Activated naive CD4-positive, alpha-beta T cell treated with anti-CD3 and anti-CD28 coated beads for 36 hours (primary cell): ENCODE data around the gene RRAD. TPM values are rescaled to one million over a fixed set of nuclear protein-coding genes. Genes with fewer than 3 reads are reported as not detected.
"Not testable (repeated sequence)": the region's sequence is repeated elsewhere in the genome, so short reads cannot be mapped to it uniquely, and the experiment has no call there.

ENCODE experiments used
- CTCF ChIA-PET: fragments of 350-600 bp; sonication (Branson Sonifier 250); formaldehyde crosslinking; loops from one replicate; lab custom pipeline; 2021; ENCODE audit warnings: antibody characterized with exemption; lab: Charles Lee
- DNase-seq: peaks from one replicate; pipeline ENCODE4 v3.0.0-alpha.2; 2020
- H3K27ac Mint-ChIP-seq: one replicate; pipeline ENCODE4 v1.8.0; 2021; ENCODE audit warnings: mild to moderate bottlenecking, mixed read lengths
- H3K27me3 Mint-ChIP-seq: one replicate; pipeline ENCODE4 v1.8.0; 2021; ENCODE audit warnings: low read depth, mixed read lengths
- H3K36me3 Mint-ChIP-seq: one replicate; pipeline ENCODE4 v1.8.0; 2021; ENCODE audit warnings: low read depth, mixed read lengths
- H3K4me1 Mint-ChIP-seq: one replicate; pipeline ENCODE4 v1.8.0; 2021; ENCODE audit warnings: low read depth, mixed read lengths
- H3K4me3 Mint-ChIP-seq: one replicate; pipeline ENCODE4 v1.8.0; 2021; ENCODE audit warnings: mild to moderate bottlenecking, moderate library complexity, mixed read lengths
- H3K9me3 Mint-ChIP-seq: one replicate; pipeline ENCODE4 v1.8.0; 2021; ENCODE audit warnings: mixed read lengths
- intact Hi-C: fragments of 100-400 bp; cut with micrococcal nuclease; formaldehyde crosslinking; loops from one replicate; pipeline ENCODE4 v1.15.1; 2023
- total RNA-seq, 2 experiments: library from RNA; stranded (reverse); gene quantifications; one replicate each; pipeline ENCODE4 v1.2.3, GENCODE V29; 2021

Gene RRAD
- total RNA-seq, 2 experiments from 2014 or later, result 0.25 TPM; not detected in 1

- no peak overlapping the region for H3K27ac Mint-ChIP-seq
- peaks cover 8% of the 10 kb centered on the region for H3K4me1 Mint-ChIP-seq
- DNase-seq, result no peak
- no peaks in the 10 kb centered on the region for H3K36me3 Mint-ChIP-seq
- intact Hi-C loops, result no loop called here
- H3K27me3 Mint-ChIP-seq, result no peaks in the 10 kb centered on the region
- CTCF ChIA-PET, result interaction anchor here (1.0 to 1.2 kb wide), 2 partner anchors 9 to 27 kb away, joined by 3 to 5 read pairs; no protein-coding TSS in a partner anchor
- no peaks in the 10 kb centered on the region for H3K9me3 Mint-ChIP-seq
- H3K4me3 Mint-ChIP-seq, result no peak overlapping the region
These were observed 23.7 kb downstream of the RRAD start for GRCh38 chr16:66901626-66902025.

- CTCF ChIA-PET, result no interaction called here
- Mint-ChIP-seq H3K27me3 (no peaks in the 10 kb centered on the region), H3K9me3 (no peaks in the 10 kb centered on the region), H3K27ac (no peak overlapping the region), H3K4me3 (no peak overlapping the region), H3K4me1 (peaks cover 3% of the 10 kb centered on the region), H3K36me3 (no peaks in the 10 kb centered on the region)
- intact Hi-C loops, result no loop called here
- no peak for DNase-seq
These were observed 24.5 kb downstream of the RRAD start for GRCh38 chr16:66900721-66901441.

- no peak overlapping the region for H3K4me3 Mint-ChIP-seq
- H3K27me3 Mint-ChIP-seq, result no peaks in the 10 kb centered on the region
- intact Hi-C loops, result no loop called here
- H3K9me3 Mint-ChIP-seq, result no peaks in the 10 kb centered on the region
- CTCF ChIA-PET, result no interaction called here
- no peak overlapping the region for H3K27ac Mint-ChIP-seq
- DNase-seq, result no peak
- H3K4me1 Mint-ChIP-seq, result no peaks in the 10 kb centered on the region
- H3K36me3 Mint-ChIP-seq, result no peaks in the 10 kb centered on the region
These were observed 25.2 kb downstream of the RRAD start for GRCh38 chr16:66899945-66900710.

- intact Hi-C loops, result no loop called here
- DNase-seq, result no peak
- Mint-ChIP-seq H3K9me3 (no peaks in the 10 kb centered on the region), H3K4me3 (no peak overlapping the region), H3K27me3 (no peaks in the 10 kb centered on the region), H3K27ac (no peak overlapping the region), H3K4me1 (no peaks in the 10 kb centered on the region), H3K36me3 (no peaks in the 10 kb centered on the region)
- CTCF ChIA-PET, result no interaction called here
These were observed 25.9 kb downstream of the RRAD start for GRCh38 chr16:66899310-66899944.

GRCh38 chr16:66898933-66899309 lies 26.4 kb downstream of the RRAD start:
- Mint-ChIP-seq H3K9me3 (no peaks in the 10 kb centered on the region), H3K4me3 (no peak overlapping the region), H3K4me1 (no peaks in the 10 kb centered on the region), H3K27me3 (no peaks in the 10 kb centered on the region), H3K27ac (no peak overlapping the region), H3K36me3 (no peaks in the 10 kb centered on the region)
- CTCF ChIA-PET, result interaction anchor here (1.0 kb wide), 1 partner anchor 19 kb away, joined by 3 read pairs; the partner anchor contains the start of gene PDP2
- DNase-seq, result no peak
- intact Hi-C loops, result no loop called here

GRCh38 chr16:66898207-66898606 lies 27.1 kb downstream of the RRAD start:
- CTCF ChIA-PET, result interaction anchor here (1.0 kb wide), 1 partner anchor 18 kb away, joined by 3 read pairs; the partner anchor contains the start of gene PDP2
- intact Hi-C loops, result no loop called here
- H3K36me3 Mint-ChIP-seq, result peaks cover under 1% of the 10 kb centered on the region

GRCh38 chr16:66896682-66897081 lies 28.7 kb downstream of the RRAD start:
- DNase-seq, H3K36me3 Mint-ChIP-seq, H3K9me3 Mint-ChIP-seq, H3K4me3 Mint-ChIP-seq, H3K27ac Mint-ChIP-seq, intact Hi-C loops, H3K27me3 Mint-ChIP-seq, H3K4me1 Mint-ChIP-seq: not testable (repeated sequence)
- CTCF ChIA-PET, result interaction anchor here (0.6 to 6.9 kb wide), 5 partner anchors 11 to 122 kb away, joined by 3 to 44 read pairs (median 4); no protein-coding TSS in a partner anchor

More at GRCh38 chr16:66898207-66898606, 27.1 kb downstream of the RRAD start:
- H3K4me3 Mint-ChIP-seq, result no peak overlapping the region
- H3K9me3 Mint-ChIP-seq, result no peaks in the 10 kb centered on the region
- no peak for DNase-seq
- H3K4me1 Mint-ChIP-seq, result peaks cover under 1% of the 10 kb centered on the region
- H3K27ac Mint-ChIP-seq, result no peak overlapping the region
- no peaks in the 10 kb centered on the region for H3K27me3 Mint-ChIP-seq

GRCh38 chr16:66895999-66896398 lies 29.3 kb downstream of the RRAD start:
- H3K9me3 Mint-ChIP-seq, result no peaks in the 10 kb centered on the region
- H3K27me3 Mint-ChIP-seq, result no peaks in the 10 kb centered on the region
- peaks cover 3% of the 10 kb centered on the region for H3K36me3 Mint-ChIP-seq
- H3K4me1 Mint-ChIP-seq, result peaks cover 8% of the 10 kb centered on the region
- intact Hi-C loops, result loop anchor here (1.0 to 2.0 kb wide), 4 partner anchors 32 to 119 kb away; no protein-coding TSS in a partner anchor
- DNase-seq, result no peak
- CTCF ChIA-PET, result interaction anchor here (0.6 to 6.9 kb wide), 7 partner anchors 9 to 57 kb away, joined by 3 to 44 read pairs (median 6); partner anchors contain the start of gene CDH16
- no peak overlapping the region for H3K4me3 Mint-ChIP-seq
- H3K27ac Mint-ChIP-seq, result no peak overlapping the region

GRCh38 chr16:66895689-66895979 lies 29.7 kb downstream of the RRAD start:
- Mint-ChIP-seq H3K27me3 (no peaks in the 10 kb centered on the region), H3K27ac (no peak overlapping the region)
- CTCF ChIA-PET, result interaction anchor here (0.6 to 6.9 kb wide), 12 partner anchors 9 to 158 kb away, joined by 3 to 44 read pairs (median 4); partner anchors contain the start of genes CDH16 and PDP2

GRCh38 chr16:66894948-66895688 lies 30.2 kb downstream of the RRAD start:
- CTCF ChIA-PET, result interaction anchor here (0.6 to 6.9 kb wide), 14 partner anchors 10 to 172 kb away, joined by 3 to 44 read pairs (median 4); partner anchors contain the start of genes CDH16 and PDP2
- peak; percentile 81 for DNase-seq
- Mint-ChIP-seq H3K27me3 (no peaks in the 10 kb centered on the region), H3K9me3 (no peaks in the 10 kb centered on the region), H3K4me3 (no peak overlapping the region), H3K27ac (no peak overlapping the region), H3K4me1 (peaks cover 8% of the 10 kb centered on the region), H3K36me3 (peaks cover 3% of the 10 kb centered on the region)
- intact Hi-C loops, result loop anchor here (1.0 to 2.0 kb wide), 4 partner anchors 33 to 120 kb away; no protein-coding TSS in a partner anchor

More at GRCh38 chr16:66895689-66895979, 29.7 kb downstream of the RRAD start:
- no peak for DNase-seq
- Mint-ChIP-seq H3K9me3 (no peaks in the 10 kb centered on the region), H3K4me3 (no peak overlapping the region), H3K36me3 (peaks cover 3% of the 10 kb centered on the region), H3K4me1 (peaks cover 8% of the 10 kb centered on the region)
- intact Hi-C loops, result loop anchor here (1.0 to 2.0 kb wide), 4 partner anchors 33 to 119 kb away; no protein-coding TSS in a partner anchor

- peaks cover 3% of the 10 kb centered on the region for H3K36me3 Mint-ChIP-seq
- no peak overlapping the region for H3K4me3 Mint-ChIP-seq
- no peak for DNase-seq
- intact Hi-C loops, result loop anchor here (2.0 kb wide), 3 partner anchors 53 to 121 kb away; no protein-coding TSS in a partner anchor
- H3K27me3 Mint-ChIP-seq, result no peaks in the 10 kb centered on the region
- no peak overlapping the region for H3K27ac Mint-ChIP-seq
- CTCF ChIA-PET, result interaction anchor here (1.2 to 6.9 kb wide), 6 partner anchors 11 to 258 kb away, joined by 3 to 44 read pairs (median 8); partner anchors contain the start of gene PDP2
- no peaks in the 10 kb centered on the region for H3K9me3 Mint-ChIP-seq
- H3K4me1 Mint-ChIP-seq, result peaks cover 8% of the 10 kb centered on the region
These were observed 31.3 kb downstream of the RRAD start for GRCh38 chr16:66894055-66894454.
